ENCODE results near the gene MRPL18.
"Not testable (repeated sequence)": the region's sequence is repeated elsewhere in the genome, so short reads cannot be mapped to it uniquely, and the experiment has no call there.

DNA sequence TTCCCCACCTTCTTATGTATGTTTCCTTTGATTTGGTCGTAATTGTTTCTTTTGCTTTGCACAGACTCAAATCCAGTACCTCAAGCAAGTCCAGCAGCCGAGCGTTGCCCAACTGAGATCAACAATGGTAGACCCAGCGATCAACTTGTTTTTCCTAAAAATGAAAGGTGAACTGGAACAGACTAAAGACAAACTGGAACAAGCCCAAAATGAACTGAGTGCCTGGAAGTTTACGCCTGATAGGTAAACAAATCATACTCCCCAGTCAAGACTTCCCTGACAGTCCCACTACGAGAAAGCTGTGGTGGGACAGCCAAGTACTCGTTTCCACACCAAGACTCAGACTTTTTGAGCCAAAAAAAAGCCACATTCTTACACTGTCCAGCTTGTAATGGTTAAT, 42.1 kb upstream of the MRPL18 start:
- TF ChIP-seq EZH2 (IDR thresholded peaks at IDR 0.05; ENCODE audit: borderline replicate concordance, low read depth, low read length, severe bottlenecking) = not testable (repeated sequence)
- TF ChIP-seq, protein P1, sequence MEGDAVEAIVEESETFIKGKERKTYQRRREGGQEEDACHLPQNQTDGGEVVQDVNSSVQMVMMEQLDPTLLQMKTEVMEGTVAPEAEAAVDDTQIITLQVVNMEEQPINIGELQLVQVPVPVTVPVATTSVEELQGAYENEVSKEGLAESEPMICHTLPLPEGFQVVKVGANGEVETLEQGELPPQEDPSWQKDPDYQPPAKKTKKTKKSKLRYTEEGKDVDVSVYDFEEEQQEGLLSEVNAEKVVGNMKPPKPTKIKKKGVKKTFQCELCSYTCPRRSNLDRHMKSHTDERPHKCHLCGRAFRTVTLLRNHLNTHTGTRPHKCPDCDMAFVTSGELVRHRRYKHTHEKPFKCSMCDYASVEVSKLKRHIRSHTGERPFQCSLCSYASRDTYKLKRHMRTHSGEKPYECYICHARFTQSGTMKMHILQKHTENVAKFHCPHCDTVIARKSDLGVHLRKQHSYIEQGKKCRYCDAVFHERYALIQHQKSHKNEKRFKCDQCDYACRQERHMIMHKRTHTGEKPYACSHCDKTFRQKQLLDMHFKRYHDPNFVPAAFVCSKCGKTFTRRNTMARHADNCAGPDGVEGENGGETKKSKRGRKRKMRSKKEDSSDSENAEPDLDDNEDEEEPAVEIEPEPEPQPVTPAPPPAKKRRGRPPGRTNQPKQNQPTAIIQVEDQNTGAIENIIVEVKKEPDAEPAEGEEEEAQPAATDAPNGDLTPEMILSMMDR (IDR thresholded peaks at IDR 0.05; ENCODE audit: borderline replicate concordance, extremely low read depth, low read length, poor library complexity, severe bottlenecking) = not testable (repeated sequence)

All from DND-41 (cell line).